B cell (primary cell): ENCODE data around the gene LAMA4. TPM values are rescaled to one million over a fixed set of nuclear protein-coding genes. Genes with fewer than 3 reads are reported as not detected.

Experiments
- ATAC-seq: fragments of 200-7000 bp; cut with Tn5 transposase; one replicate; pipeline ENCODE4 v1.10.0; 2021; ENCODE audit warnings: low read depth, mild to moderate bottlenecking, moderate number of reproducible peaks, moderate library complexity
- CTCF ChIA-PET: fragments of 350-600 bp; sonication (Branson Sonifier 250); formaldehyde crosslinking; loops from one replicate; lab custom pipeline; 2021; ENCODE audit warnings: antibody characterized with exemption, inconsistent platforms; lab: Charles Lee
- POLR2A ChIA-PET: fragments of 350-600 bp; sonication (Branson Sonifier 250); formaldehyde crosslinking; loops from one replicate; lab custom pipeline; 2021; ENCODE audit warnings: antibody characterized with exemption; lab: Charles Lee
- DNase-seq: peaks from one replicate; pipeline ENCODE4 v3.0.0; 2013
- H2AFZ ChIP-seq: 2 replicates; pipeline ENCODE4 v1.6.1; 2012; ENCODE audit warnings: mild to moderate bottlenecking, low read depth, low read length; ENCODE audit not compliant: insufficient read depth, poor library complexity, severe bottlenecking
- H3K27ac ChIP-seq, 2 donors: 1 replicate in 1 of 2; 2 replicates in 1 of 2; pipeline ENCODE4 v1.5.1; 2012 to 2013; ENCODE audit warnings: low read length in 2 of 2, mild to moderate bottlenecking in 2 of 2, moderate library complexity in 1 of 2
- H3K27me3 ChIP-seq, 4 experiments: fragments of 200-600 bp in 1 of 4; sonication (generic) in 1 of 4; replicated peaks in 1 of 4; 1 replicate in 2 of 4; 2 replicates in 2 of 4; pipeline versions ENCODE4 v1.6.1 to v1.7.0; 2013 to 2016; ENCODE audit warnings: low read length in 3 of 4, mild to moderate bottlenecking in 2 of 4, mixed read lengths in 1 of 4, moderate library complexity in 1 of 4; ENCODE audit not compliant: insufficient read depth in 4 of 4, control insufficient read depth in 3 of 4; ENCODE audit errors: control extremely low read depth in 1 of 4
- H3K36me3 ChIP-seq, 2 experiments: replicated peaks in 1 of 2; 1 replicate in 1 of 2; 2 replicates in 1 of 2; pipeline versions ENCODE4 v1.6.1 to v1.7.1; 2013; ENCODE audit warnings: low read length in 1 of 2; ENCODE audit not compliant: insufficient read depth in 2 of 2, control insufficient read depth in 1 of 2; ENCODE audit errors: control extremely low read depth in 1 of 2, extremely low read depth in 1 of 2
- H3K4me1 ChIP-seq, 2 donors: fragments of 200-600 bp in 1 of 2; sonication (generic) in 1 of 2; 1 replicate in 1 of 2; 2 replicates in 1 of 2; pipeline versions ENCODE4 v1.5.1 to v1.6.1; 2013 to 2017; ENCODE audit warnings: low read length in 2 of 2; ENCODE audit not compliant: control insufficient read depth in 2 of 2, insufficient read depth in 2 of 2
- H3K4me2 ChIP-seq: replicated peaks from 2 replicates; pipeline ENCODE3; 2012; ENCODE audit warnings: mild to moderate bottlenecking, low read depth, low read length; ENCODE audit not compliant: poor library complexity, severe bottlenecking
- H3K4me3 ChIP-seq, 5 experiments: fragments of 200-600 bp in 1 of 5; sonication (generic) in 1 of 5; 1 replicate in 3 of 5; 2 replicates in 2 of 5; pipeline versions ENCODE4 v1.5.1 to v1.7.0; 2011 to 2016; ENCODE audit warnings: low read length in 4 of 5, mild to moderate bottlenecking in 4 of 5, low read depth in 2 of 5, control low read depth in 1 of 5, moderate library complexity in 1 of 5; ENCODE audit not compliant: insufficient read depth in 1 of 5; ENCODE audit errors: control extremely low read depth in 1 of 5, extremely low read depth in 1 of 5
- H3K79me2 ChIP-seq: fragments of 200-600 bp; sonication (generic); one replicate; pipeline ENCODE4 v1.6.0; 2016; ENCODE audit warnings: low read length; ENCODE audit not compliant: control insufficient read depth, insufficient read depth
- H3K9ac ChIP-seq: fragments of 200-600 bp; sonication (generic); 2 replicates; pipeline ENCODE4 v1.6.1; 2017; ENCODE audit warnings: mild to moderate bottlenecking, low read length, moderate library complexity
- H3K9me3 ChIP-seq, 3 donors: one replicate each; pipeline versions ENCODE4 v1.6.1 to v1.7.1; 2013; ENCODE audit warnings: low read length in 2 of 3; ENCODE audit not compliant: control insufficient read depth in 2 of 3, insufficient read depth in 1 of 3; ENCODE audit errors: control extremely low read depth in 1 of 3
- H4K20me1 ChIP-seq: 2 replicates; pipeline ENCODE4 v1.6.0; 2012; ENCODE audit warnings: mild to moderate bottlenecking, low read length; ENCODE audit not compliant: insufficient read depth, control insufficient read depth, poor library complexity, severe bottlenecking
- H3K27ac Mint-ChIP-seq: one replicate; pipeline ENCODE4 v1.8.0; 2021; ENCODE audit warnings: mixed read lengths
- H3K27me3 Mint-ChIP-seq: one replicate; pipeline ENCODE4 v1.8.0; 2021; ENCODE audit warnings: mixed read lengths
- H3K4me1 Mint-ChIP-seq: one replicate; pipeline ENCODE4 v1.8.0; 2021; ENCODE audit warnings: mixed read lengths
- H3K4me3 Mint-ChIP-seq: one replicate; pipeline ENCODE4 v1.8.0; 2021; ENCODE audit warnings: mixed read lengths
- H3K9me3 Mint-ChIP-seq: one replicate; pipeline ENCODE4 v1.8.0; 2022; ENCODE audit warnings: mixed read lengths; ENCODE audit not compliant: insufficient read depth
- EZH2 ChIP-seq: IDR thresholded peaks from 2 replicates; pipeline ENCODE4 v1.6.1; 2012; ENCODE audit warnings: borderline replicate concordance, low read depth, mild to moderate bottlenecking, moderate library complexity, low read length; ENCODE audit not compliant: insufficient read depth, poor library complexity, severe bottlenecking
- WGBS: methylation state at CpG from one replicate; pipeline ENCODE4 v1.1.5; 2013; ENCODE audit warnings: missing lambda C conversion rate; ENCODE audit not compliant: insufficient coverage; 5-methylcytosine and 5-hydroxymethylcytosine counted together
- intact Hi-C: fragments of 100-400 bp; cut with micrococcal nuclease; formaldehyde crosslinking; loops from one replicate; pipeline ENCODE4 v1.10.0; 2022
- polyA plus RNA-seq: library from polyadenylated mRNA; depleted of rRNA; stranded (reverse); fragments of >200 nt; gene quantifications from 2 replicates; pipeline ENCODE4 v1.2.3, GENCODE V29; 2012
- total RNA-seq, 2 donors: library from RNA; stranded (reverse); fragments of 120-200 nt in 1 of 2; gene quantifications; 1 replicate in 1 of 2; 2 replicates in 1 of 2; pipeline versions ENCODE4 v1.2.3 to v1.2.4, GENCODE V29; 2013 to 2022
- TF ChIP-seq, protein P1 (sequence below): fragments of 200-600 bp; IDR thresholded peaks from one replicate; pipeline ENCODE4 v1.8.0; 2022; ENCODE audit warnings: antibody characterized with exemption, mild to moderate bottlenecking

The LAMA4 gene
- total and polyA plus RNA-seq, 2 donors (not counting 1 experiment from before 2014, with no cell fraction given): not detected

DNA sequence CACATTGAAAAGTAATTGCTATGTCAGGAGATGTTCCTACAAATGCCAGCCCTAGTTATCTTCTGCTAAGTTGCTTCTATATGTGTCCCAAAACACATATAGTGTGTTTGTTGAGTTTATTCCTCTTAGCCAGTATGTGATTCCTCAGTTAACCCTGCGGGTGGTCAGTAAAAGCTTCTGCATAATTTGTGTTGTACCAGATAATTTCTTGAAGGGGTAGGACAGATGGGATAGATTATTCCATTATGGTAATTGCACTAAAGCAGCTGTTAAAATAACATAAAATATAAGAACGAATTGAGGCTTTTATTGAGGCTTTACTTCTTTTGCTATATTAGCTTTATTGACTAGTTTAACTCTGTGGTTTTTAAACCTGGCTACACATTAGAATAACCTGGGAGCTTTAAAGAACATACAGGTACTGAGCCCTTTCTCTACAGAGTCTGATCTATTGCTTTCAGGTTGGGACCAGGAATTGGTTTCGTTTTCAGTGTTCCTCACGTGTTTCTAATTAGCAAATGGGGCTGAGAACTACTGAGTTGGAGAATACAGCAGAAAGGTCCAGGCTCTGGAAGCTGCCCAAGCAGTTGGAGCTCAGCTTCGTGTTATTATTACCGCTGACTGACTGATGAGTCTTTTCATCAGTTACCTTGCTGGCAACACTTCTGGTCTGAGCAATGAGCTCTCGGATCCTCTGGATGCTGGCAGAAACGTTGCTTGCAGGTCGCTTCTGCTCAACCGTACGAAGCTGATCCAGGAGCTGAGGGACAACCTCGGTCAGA, 110.0 kb downstream of the LAMA4 start:
- H3K27me3 Mint-ChIP-seq: peaks cover 19% of the 10 kb centered on the region
- ChIA-PET CTCF (no interaction called here), POLR2A (no interaction called here)
- H3K27ac Mint-ChIP-seq: no peak overlapping the region
- Histone ChIP-seq H4K20me1 (no peaks in the 10 kb centered on the region), H3K4me2 (no peak overlapping the region), H2AFZ (no peak overlapping the region), H3K9me3 (no peaks in the 10 kb centered on the region), H3K79me2 (no peaks in the 10 kb centered on the region), H3K27me3 (no peaks in the 10 kb centered on the region), H3K36me3 (no peaks in the 10 kb centered on the region), H3K4me1 (no peaks in the 10 kb centered on the region), H3K9ac (no peak overlapping the region), H3K27ac (no peak overlapping the region), H3K4me3 (no peak overlapping the region)
- DNase-seq (no peak), ATAC-seq (no peak)
- TF ChIP-seq, protein P1, sequence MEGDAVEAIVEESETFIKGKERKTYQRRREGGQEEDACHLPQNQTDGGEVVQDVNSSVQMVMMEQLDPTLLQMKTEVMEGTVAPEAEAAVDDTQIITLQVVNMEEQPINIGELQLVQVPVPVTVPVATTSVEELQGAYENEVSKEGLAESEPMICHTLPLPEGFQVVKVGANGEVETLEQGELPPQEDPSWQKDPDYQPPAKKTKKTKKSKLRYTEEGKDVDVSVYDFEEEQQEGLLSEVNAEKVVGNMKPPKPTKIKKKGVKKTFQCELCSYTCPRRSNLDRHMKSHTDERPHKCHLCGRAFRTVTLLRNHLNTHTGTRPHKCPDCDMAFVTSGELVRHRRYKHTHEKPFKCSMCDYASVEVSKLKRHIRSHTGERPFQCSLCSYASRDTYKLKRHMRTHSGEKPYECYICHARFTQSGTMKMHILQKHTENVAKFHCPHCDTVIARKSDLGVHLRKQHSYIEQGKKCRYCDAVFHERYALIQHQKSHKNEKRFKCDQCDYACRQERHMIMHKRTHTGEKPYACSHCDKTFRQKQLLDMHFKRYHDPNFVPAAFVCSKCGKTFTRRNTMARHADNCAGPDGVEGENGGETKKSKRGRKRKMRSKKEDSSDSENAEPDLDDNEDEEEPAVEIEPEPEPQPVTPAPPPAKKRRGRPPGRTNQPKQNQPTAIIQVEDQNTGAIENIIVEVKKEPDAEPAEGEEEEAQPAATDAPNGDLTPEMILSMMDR: no peak
- no peak for TF ChIP-seq EZH2
- intact Hi-C loops: no loop called here
- 83% methylated on average over 4 of the region's 12 CpGs for WGBS
- H3K4me1 Mint-ChIP-seq: no peaks in the 10 kb centered on the region
- no peak overlapping the region for H3K4me3 Mint-ChIP-seq
- no peaks in the 10 kb centered on the region for H3K9me3 Mint-ChIP-seq

DNA sequence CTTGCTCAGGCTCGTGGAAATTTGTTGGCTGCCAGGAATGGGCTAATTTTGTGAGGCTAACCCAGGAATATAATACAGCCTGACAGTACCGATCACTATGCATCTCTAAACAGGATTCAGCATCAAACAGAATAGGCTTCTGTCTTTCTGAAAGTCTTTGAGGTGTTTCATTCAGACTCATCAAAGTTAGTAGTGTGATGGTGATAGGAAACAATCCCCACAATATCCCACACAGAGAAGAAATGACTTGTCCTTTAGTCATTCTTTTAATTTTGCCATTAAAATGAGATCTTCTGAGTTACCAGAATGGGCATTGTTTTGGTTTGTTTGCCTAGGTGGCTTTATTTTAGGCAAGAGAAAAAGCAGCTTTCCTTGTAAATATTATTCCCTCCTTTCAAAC, 112.7 kb downstream of the LAMA4 start:
- intact Hi-C loops: no loop called here

More for the DNA sequence above, 112.7 kb downstream of the LAMA4 start:
- H3K79me2 ChIP-seq: no peaks in the 10 kb centered on the region
- H3K4me2 ChIP-seq: no peak overlapping the region
- DNase-seq (no peak), ATAC-seq (no peak)
- H3K9me3 ChIP-seq: no peaks in the 10 kb centered on the region
- TF ChIP-seq, protein P1: no peak
- TF ChIP-seq EZH2: no peak
- H3K27ac ChIP-seq: no peak overlapping the region
- no peaks in the 10 kb centered on the region for H3K4me1 Mint-ChIP-seq
- no peak overlapping the region for H3K4me3 Mint-ChIP-seq
- H3K36me3 ChIP-seq: no peaks in the 10 kb centered on the region
- no peak overlapping the region for H3K4me3 ChIP-seq
- H3K4me1 ChIP-seq: no peaks in the 10 kb centered on the region
- POLR2A ChIA-PET: no interaction called here
- peaks cover 21% of the 10 kb centered on the region for H3K27me3 Mint-ChIP-seq
- H2AFZ ChIP-seq: no peak overlapping the region
- CTCF ChIA-PET: no interaction called here
- H3K27ac Mint-ChIP-seq: no peak overlapping the region
- H3K9me3 Mint-ChIP-seq: no peaks in the 10 kb centered on the region
- H3K9ac ChIP-seq: no peak overlapping the region
- no peaks in the 10 kb centered on the region for H3K27me3 ChIP-seq
- H4K20me1 ChIP-seq: no peaks in the 10 kb centered on the region
- WGBS: no CpG with 5 or more reads among the region's 2 CpGs
